GM20000 (cell line): Measurements from ENCODE around the gene PPP2R2D.

ENCODE experiments used
- DNase-seq: peaks from one replicate; pipeline ENCODE4 v3.0.0; 2012; ENCODE audit warnings: low spot score
- CTCF ChIP-seq: IDR thresholded peaks from 2 replicates; pipeline ENCODE4 v1.5.1; 2012; ENCODE audit warnings: mild to moderate bottlenecking, control low read depth; ENCODE audit errors: extremely low read depth, missing control alignments

PPP2R2D gene

GRCh38 chr10:131870411-131870810 lies 30.4 kb upstream of the PPP2R2D start:
- no peak for TF ChIP-seq CTCF
- DNase-seq, result no peak

- TF ChIP-seq CTCF, result no peak
- no peak for DNase-seq
Measured at GRCh38 chr10:131870831-131871672, 29.8 kb upstream of the PPP2R2D start.

GRCh38 chr10:131871673-131872005 lies 29.2 kb upstream of the PPP2R2D start:
- no peak for DNase-seq
- no peak for TF ChIP-seq CTCF

GRCh38 chr10:131872011-131872826 lies 28.6 kb upstream of the PPP2R2D start:
- TF ChIP-seq CTCF, result no peak
- DNase-seq, result no peak

- DNase-seq, result no peak
- TF ChIP-seq CTCF, result no peak
Measured at GRCh38 chr10:131872827-131873375, 27.9 kb upstream of the PPP2R2D start.

- TF ChIP-seq CTCF, result peak; percentile 85
Measured at GRCh38 chr10:131874991-131875451, 25.8 kb upstream of the PPP2R2D start.

GRCh38 chr10:131875501-131875900 lies 25.3 kb upstream of the PPP2R2D start:
- DNase-seq, result no peak
- no peak for TF ChIP-seq CTCF

More at GRCh38 chr10:131874991-131875451, 25.8 kb upstream of the PPP2R2D start:
- peak; percentile 87 for DNase-seq
